Left lung (tissue), 10 donors: ENCODE data around the gene TRABD2A. TPM values are rescaled to one million over a fixed set of nuclear protein-coding genes. Genes with fewer than 3 reads are reported as not detected.

Source experiments
- ATAC-seq: fragments of 200-7000 bp; cut with Tn5 transposase; one replicate; pipeline ENCODE4 v1.9.1; 2020; ENCODE audit warnings: moderate library complexity
- DNase-seq, 4 donors: peaks; one replicate each; pipeline ENCODE4 v3.0.0-alpha.2; 2013 to 2020
- H3K27ac ChIP-seq, 2 donors: fragments of 200-600 bp; sonication (generic) in 1 of 2; one replicate each; pipeline versions ENCODE4 v1.5.0 to v1.8.0; 2020 to 2021
- H3K27me3 ChIP-seq, 2 donors: fragments of 200-600 bp; sonication (generic) in 1 of 2; one replicate each; pipeline versions ENCODE4 v1.5.0 to v1.8.0; 2020 to 2021
- H3K36me3 ChIP-seq, 2 donors: fragments of 200-600 bp; sonication (generic) in 1 of 2; one replicate each; pipeline versions ENCODE4 v1.5.0 to v1.8.0; 2020 to 2021
- H3K4me1 ChIP-seq, 2 donors: fragments of 200-600 bp; one replicate each; pipeline ENCODE4 v1.8.0; 2021
- H3K4me3 ChIP-seq, 2 donors: fragments of 200-600 bp; sonication (generic) in 1 of 2; one replicate each; pipeline versions ENCODE4 v1.5.0 to v1.8.0; 2020 to 2021; ENCODE audit warnings: mild to moderate bottlenecking in 1 of 2
- H3K9me3 ChIP-seq, 2 donors: fragments of 200-600 bp; sonication (generic) in 1 of 2; one replicate each; pipeline versions ENCODE4 v1.5.0 to v1.8.0; 2020 to 2021
- intact Hi-C, 2 donors: fragments of 100-400 bp; cut with DNase I; formaldehyde crosslinking; loops; one replicate each; pipeline versions ENCODE4 v1.11.2 to v1.14.2; 2022
- polyA plus RNA-seq, 6 donors: library from polyadenylated mRNA; unstranded; fragments of 120-200 nt; gene quantifications; one replicate each; pipeline ENCODE4 v1.2.1, GENCODE V29; 2013; ENCODE audit not compliant: insufficient read length in 6 of 6
- total RNA-seq, 2 donors: library from RNA; stranded (reverse); fragmentation: NEBNext Ultra II Directional; extraction: Animal tissue kit (Norgen Biotek cat#: 25700); gene quantifications; one replicate each; pipeline ENCODE4 v1.2.1, GENCODE V29; 2021
- TF ChIP-seq, protein P1 (sequence below), 2 donors: fragments of 200-600 bp; sonication (generic) in 1 of 2; IDR thresholded peaks; one replicate each; pipeline versions ENCODE4 v1.5.0 to v1.8.0; 2021; ENCODE audit warnings: antibody characterized with exemption in 2 of 2
- donor health status: DM: no; HTN: yes; CAD: no.
- donor health status: DM: no; HTN: no; CAD: no.

TRABD2A gene
- total and polyA plus RNA-seq, 8 donors: 3.0 to 24.7 (median 21.8) TPM

DNA sequence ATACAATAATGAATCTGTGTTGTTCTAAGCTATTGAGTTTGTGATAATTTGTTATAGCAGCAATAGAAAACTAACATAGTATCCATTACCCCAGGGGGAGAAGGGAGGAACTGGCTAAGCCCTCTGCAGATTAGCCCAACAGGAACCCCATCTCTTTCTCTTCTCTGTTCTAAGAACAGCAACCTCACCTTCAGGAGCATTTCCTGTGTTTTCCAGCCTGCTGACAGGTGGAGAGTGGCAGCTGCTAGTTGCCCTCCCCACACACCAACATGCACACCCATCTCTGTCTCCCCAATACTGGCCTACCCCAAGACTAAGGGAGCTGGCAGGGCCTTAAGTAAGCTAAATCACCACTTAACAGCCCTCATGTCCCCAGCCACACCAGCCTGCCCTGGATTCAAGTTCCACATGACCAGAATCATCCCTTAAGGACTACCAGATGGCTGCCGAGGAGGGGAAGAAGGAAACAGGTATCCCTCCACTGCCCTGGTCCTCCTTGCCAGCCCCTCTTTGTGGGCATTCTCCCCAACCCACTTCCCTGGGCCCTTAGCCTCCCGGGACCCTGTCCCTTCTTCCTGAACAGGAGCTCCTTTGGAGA lies 52.8 kb downstream of the TRABD2A start:
- Histone ChIP-seq H3K36me3 (no peaks in the 10 kb centered on the region), H3K27me3 (no peaks in the 10 kb centered on the region), H3K9me3 (no peaks in the 10 kb centered on the region), H3K27ac (no peak overlapping the region), H3K4me3 (no peak overlapping the region), H3K4me1 (peaks cover 0 to 21% of the 10 kb centered on the region in 2 donors)
- intact Hi-C loops: no loop called here
- ATAC-seq (no peak), DNase-seq (no peak)
- TF ChIP-seq, protein P1, sequence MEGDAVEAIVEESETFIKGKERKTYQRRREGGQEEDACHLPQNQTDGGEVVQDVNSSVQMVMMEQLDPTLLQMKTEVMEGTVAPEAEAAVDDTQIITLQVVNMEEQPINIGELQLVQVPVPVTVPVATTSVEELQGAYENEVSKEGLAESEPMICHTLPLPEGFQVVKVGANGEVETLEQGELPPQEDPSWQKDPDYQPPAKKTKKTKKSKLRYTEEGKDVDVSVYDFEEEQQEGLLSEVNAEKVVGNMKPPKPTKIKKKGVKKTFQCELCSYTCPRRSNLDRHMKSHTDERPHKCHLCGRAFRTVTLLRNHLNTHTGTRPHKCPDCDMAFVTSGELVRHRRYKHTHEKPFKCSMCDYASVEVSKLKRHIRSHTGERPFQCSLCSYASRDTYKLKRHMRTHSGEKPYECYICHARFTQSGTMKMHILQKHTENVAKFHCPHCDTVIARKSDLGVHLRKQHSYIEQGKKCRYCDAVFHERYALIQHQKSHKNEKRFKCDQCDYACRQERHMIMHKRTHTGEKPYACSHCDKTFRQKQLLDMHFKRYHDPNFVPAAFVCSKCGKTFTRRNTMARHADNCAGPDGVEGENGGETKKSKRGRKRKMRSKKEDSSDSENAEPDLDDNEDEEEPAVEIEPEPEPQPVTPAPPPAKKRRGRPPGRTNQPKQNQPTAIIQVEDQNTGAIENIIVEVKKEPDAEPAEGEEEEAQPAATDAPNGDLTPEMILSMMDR (IDR thresholded peaks at IDR 0.05): no peak

DNA sequence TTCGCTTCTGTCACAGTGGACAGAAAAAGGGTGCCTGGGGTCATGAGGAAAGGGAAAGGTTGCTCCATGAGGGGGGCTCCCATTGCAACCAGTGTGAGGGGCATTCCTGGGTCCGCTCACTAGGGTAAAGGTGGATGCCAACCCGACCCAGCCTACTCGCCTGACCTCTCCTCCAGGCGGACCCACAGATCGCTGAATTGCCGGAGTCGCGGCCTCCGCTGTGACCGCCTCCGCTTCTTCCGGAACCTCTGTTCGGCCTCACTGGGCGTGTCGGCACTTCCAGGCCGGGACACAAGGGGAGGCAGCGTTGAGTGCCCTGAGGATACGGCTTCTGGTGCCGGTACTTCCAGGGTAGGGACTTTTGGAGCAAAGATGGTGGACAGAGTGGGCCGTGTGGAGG lies 57.1 kb downstream of the TRABD2A start:
- no peaks in the 10 kb centered on the region for H3K27me3 ChIP-seq
- ATAC-seq (no peak), DNase-seq (peak in 1 of 4 donors; percentile 64)
- H3K27ac ChIP-seq: no peak overlapping the region
- no peak overlapping the region for H3K4me3 ChIP-seq
- TF ChIP-seq, protein P1 (IDR thresholded peaks at IDR 0.05): no peak
- intact Hi-C loops: no loop called here
- no peaks in the 10 kb centered on the region for H3K4me1 ChIP-seq
- H3K36me3 ChIP-seq: no peaks in the 10 kb centered on the region
- no peaks in the 10 kb centered on the region for H3K9me3 ChIP-seq

DNA sequence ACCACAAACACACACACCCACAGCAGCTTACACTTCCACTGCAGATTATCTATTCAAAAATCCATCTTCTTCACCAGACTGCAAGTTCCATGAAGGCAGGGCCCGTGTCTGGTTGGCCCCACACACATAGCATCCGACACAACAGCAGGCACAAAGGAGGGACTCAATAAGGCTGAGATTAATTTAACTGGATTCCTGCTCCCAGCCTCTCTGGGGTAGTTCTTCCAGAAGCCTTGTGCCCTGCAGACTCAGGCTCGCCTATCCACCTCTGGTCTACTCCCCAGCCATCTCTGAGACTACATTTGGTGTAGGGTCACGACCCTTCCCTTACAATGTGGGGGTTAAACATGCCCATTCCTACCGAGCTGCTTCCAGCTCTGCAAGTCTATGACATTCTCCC lies 57.7 kb downstream of the TRABD2A start:
- DNase-seq (no peak), ATAC-seq (no peak)
- Histone ChIP-seq H3K27ac (no peak overlapping the region), H3K9me3 (no peaks in the 10 kb centered on the region), H3K4me3 (no peak overlapping the region), H3K36me3 (no peaks in the 10 kb centered on the region), H3K27me3 (no peaks in the 10 kb centered on the region), H3K4me1 (no peaks in the 10 kb centered on the region)
- intact Hi-C loops: no loop called here
- TF ChIP-seq, protein P1 (IDR thresholded peaks at IDR 0.05): no peak

DNA sequence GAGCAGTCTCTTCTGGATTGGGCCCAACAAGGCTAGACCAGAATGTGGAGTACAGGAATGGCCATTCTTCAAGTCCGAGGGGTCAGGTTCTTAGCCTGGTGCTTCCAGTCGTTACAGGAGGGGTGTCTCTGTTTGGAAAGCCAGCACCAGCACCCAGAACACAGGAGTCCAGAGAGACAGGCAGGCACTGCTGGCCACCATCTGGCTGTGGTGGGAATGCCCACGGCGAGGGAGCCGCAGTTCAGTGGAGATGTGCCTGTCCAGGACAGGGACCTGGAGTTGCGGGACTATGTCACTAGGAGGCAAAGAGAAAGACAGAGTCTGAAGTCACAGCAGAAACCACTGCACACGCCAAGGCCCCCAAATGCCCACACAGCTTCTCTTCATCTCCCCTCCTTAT lies 59.1 kb downstream of the TRABD2A start:
- H3K27me3 ChIP-seq: no peaks in the 10 kb centered on the region
- TF ChIP-seq, protein P1 (IDR thresholded peaks at IDR 0.05): no peak
- no peak overlapping the region for H3K27ac ChIP-seq
- no peak overlapping the region for H3K4me3 ChIP-seq
- DNase-seq (no peak), ATAC-seq (no peak)
- no peaks in the 10 kb centered on the region for H3K9me3 ChIP-seq
- H3K4me1 ChIP-seq: no peaks in the 10 kb centered on the region
- intact Hi-C loops: no loop called here
- no peaks in the 10 kb centered on the region for H3K36me3 ChIP-seq

DNA sequence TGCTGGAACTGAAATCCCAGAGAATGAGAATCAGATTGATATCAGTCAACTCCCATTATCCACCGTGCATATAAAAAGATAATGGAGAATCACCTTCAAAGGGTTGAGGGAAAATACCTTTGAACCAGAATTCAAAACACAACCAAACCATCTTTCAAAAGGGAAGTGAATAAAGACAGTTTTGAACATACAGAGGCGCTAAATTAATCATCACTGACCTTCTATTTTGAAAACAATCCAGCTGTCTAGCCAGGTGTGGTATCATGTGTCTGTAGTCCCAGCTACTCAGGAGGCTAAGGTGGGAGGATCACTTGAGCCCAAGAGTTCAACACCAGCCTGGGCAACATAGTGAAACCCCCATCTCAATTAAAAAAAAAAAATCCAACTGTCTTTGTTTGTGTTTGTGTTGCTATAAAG lies 63.6 kb downstream of the TRABD2A start:
- H3K36me3 ChIP-seq: no peaks in the 10 kb centered on the region
- no peaks in the 10 kb centered on the region for H3K9me3 ChIP-seq
- no peaks in the 10 kb centered on the region for H3K4me1 ChIP-seq
- H3K27me3 ChIP-seq: no peaks in the 10 kb centered on the region
- H3K4me3 ChIP-seq: no peak overlapping the region
- no peak for ATAC-seq
- DNase-seq: no peak
- H3K27ac ChIP-seq: no peak overlapping the region
- TF ChIP-seq, protein P1 (IDR thresholded peaks at IDR 0.05): no peak
- intact Hi-C loops: no loop called here
